ENCODE data around the gene SARS2. TPM values are rescaled to one million over a fixed set of nuclear protein-coding genes. Genes with fewer than 3 reads are reported as not detected.

Gene SARS2
- total RNA-seq, 1 donor from 2014 or later, result 45.8 TPM

- Histone ChIP-seq H3F3A (ENCODE audit: low read depth) (peaks cover 7% of the 10 kb centered on the region), H3K27me3 (peaks cover 11% of the 10 kb centered on the region), H3K9ac (no peak overlapping the region), H3K4me1 (peaks cover 4% of the 10 kb centered on the region), H3K27ac (no peak overlapping the region), H3K79me2 (ENCODE audit: low read depth) (no peaks in the 10 kb centered on the region), H3K9me3 (ENCODE audit: low read depth) (no peaks in the 10 kb centered on the region), H3K4me2 (no peak overlapping the region), H3K36me3 (no peaks in the 10 kb centered on the region), H4K20me1 (ENCODE audit: low read depth) (no peaks in the 10 kb centered on the region), H2AFZ (replicated peaks) (no peak overlapping the region), H3K4me3 (no peak overlapping the region)
- Mint-ChIP-seq H3K4me3 (no peak overlapping the region), H3K9me3 (no peaks in the 10 kb centered on the region), H3K27ac (no peak overlapping the region), H3K4me1 (peaks cover 11% of the 10 kb centered on the region), H3K36me3 (no peaks in the 10 kb centered on the region), H3K27me3 (ENCODE audit: insufficient read depth, low read depth) (peaks cover 7% of the 10 kb centered on the region)
- DNase-seq (ENCODE audit: low spot score), result no peak
- no peak for TF ChIP-seq CTCF (IDR thresholded peaks at IDR 0.05)
- TF ChIP-seq EZH2phosphoT487 (IDR thresholded peaks at IDR 0.05), result no peak
- TF ChIP-seq EZH2 (IDR thresholded peaks at IDR 0.05), result no peak
Observed at GRCh38 chr19:38894968-38895367, 35.6 kb downstream of the SARS2 start.

GRCh38 chr19:38893341-38893771, 37.2 kb downstream of the SARS2 start:
- DNase-seq (ENCODE audit: low spot score), result no peak
- Histone ChIP-seq H2AFZ (replicated peaks) (no peak overlapping the region), H3K4me3 (no peak overlapping the region), H3K27ac (no peak overlapping the region), H3K79me2 (ENCODE audit: low read depth) (no peaks in the 10 kb centered on the region), H3K9ac (no peak overlapping the region), H3K4me1 (no peaks in the 10 kb centered on the region), H3K9me3 (ENCODE audit: low read depth) (no peaks in the 10 kb centered on the region), H3F3A (ENCODE audit: low read depth) (no peaks in the 10 kb centered on the region), H3K4me2 (no peak overlapping the region), H4K20me1 (ENCODE audit: low read depth) (no peaks in the 10 kb centered on the region), H3K27me3 (peaks cover 3% of the 10 kb centered on the region), H3K36me3 (no peaks in the 10 kb centered on the region)
- Mint-ChIP-seq H3K36me3 (no peaks in the 10 kb centered on the region), H3K9me3 (no peaks in the 10 kb centered on the region), H3K4me1 (peaks cover 4% of the 10 kb centered on the region), H3K4me3 (no peak overlapping the region), H3K27ac (no peak overlapping the region), H3K27me3 (ENCODE audit: insufficient read depth, low read depth) (peaks cover 3% of the 10 kb centered on the region)
- TF ChIP-seq CTCF (IDR thresholded peaks at IDR 0.05), result no peak
- TF ChIP-seq EZH2 (IDR thresholded peaks at IDR 0.05), result no peak
- TF ChIP-seq EZH2phosphoT487 (IDR thresholded peaks at IDR 0.05), result no peak

- Histone ChIP-seq H3K9ac (no peak overlapping the region), H3K4me3 (no peak overlapping the region), H4K20me1 (ENCODE audit: low read depth) (no peaks in the 10 kb centered on the region), H3K27ac (no peak overlapping the region), H3K4me1 (no peaks in the 10 kb centered on the region), H3K27me3 (no peaks in the 10 kb centered on the region), H3K79me2 (ENCODE audit: low read depth) (no peaks in the 10 kb centered on the region), H3K9me3 (ENCODE audit: low read depth) (no peaks in the 10 kb centered on the region), H3K36me3 (no peaks in the 10 kb centered on the region), H3F3A (ENCODE audit: low read depth) (no peaks in the 10 kb centered on the region), H3K4me2 (no peak overlapping the region), H2AFZ (replicated peaks) (no peak overlapping the region)
- peaks cover 4% of the 10 kb centered on the region for H3K27me3 Mint-ChIP-seq (ENCODE audit: insufficient read depth, low read depth)
- H3K4me3 Mint-ChIP-seq, result no peak overlapping the region
- no peak for DNase-seq (ENCODE audit: low spot score)
- TF ChIP-seq EZH2phosphoT487 (IDR thresholded peaks at IDR 0.05), result no peak
- TF ChIP-seq CTCF (IDR thresholded peaks at IDR 0.05), result no peak
- no peak for TF ChIP-seq EZH2 (IDR thresholded peaks at IDR 0.05)
- H3K27ac Mint-ChIP-seq, result no peak overlapping the region
- H3K9me3 Mint-ChIP-seq, result no peaks in the 10 kb centered on the region
- no peaks in the 10 kb centered on the region for H3K36me3 Mint-ChIP-seq
- H3K4me1 Mint-ChIP-seq, result peaks cover 3% of the 10 kb centered on the region
Observed at GRCh38 chr19:38892841-38893240, 37.7 kb downstream of the SARS2 start.
